H1 (cell line): ENCODE results near the gene PARK7. TPM values are rescaled to one million over a fixed set of nuclear protein-coding genes. Genes with fewer than 3 reads are reported as not detected.

Experiments used
- CTCF ChIA-PET: fragments of 300-600 bp; sonication (Branson Sonifier 250); formaldehyde crosslinking; loops from one replicate; lab custom pipeline; 2021; ENCODE audit not compliant: partially characterized antibody; lab: Charles Lee
- POLR2A ChIA-PET: fragments of 300-600 bp; sonication (Branson Sonifier 250); formaldehyde crosslinking; loops from one replicate; lab custom pipeline; 2021; ENCODE audit warnings: inconsistent platforms; ENCODE audit not compliant: partially characterized antibody; lab: Charles Lee
- DNase-seq, 2 experiments: peaks; one replicate each; pipeline versions ENCODE4 v3.0.0 to v3.0.0-alpha.2; 2010 to 2022; ENCODE audit warnings: low spot score in 2 of 2, low read depth in 1 of 2, mixed read lengths in 1 of 2
- FAIRE-seq: peaks from 2 replicates; lab custom pipeline; 2011; peaks lifted over from hg19 to GRCh38; lab: Jason Lieb, UNC
- H2AFZ ChIP-seq: 2 replicates; pipeline ENCODE4 v1.8.1; 2012; ENCODE audit warnings: low read length, inconsistent platforms
- H2AK5ac ChIP-seq: 2 replicates; pipeline ENCODE4 v1.6.1; 2013; ENCODE audit warnings: low read depth, low read length
- H2BK120ac ChIP-seq: replicated peaks from 2 replicates; pipeline ENCODE3; 2013; ENCODE audit warnings: low read depth, low read length, inconsistent platforms
- H2BK12ac ChIP-seq: 2 replicates; pipeline ENCODE4 v1.6.1; 2013; ENCODE audit warnings: low read depth, low read length
- H2BK15ac ChIP-seq: 2 replicates; pipeline ENCODE4 v1.6.1; 2013; ENCODE audit warnings: low read length
- H2BK20ac ChIP-seq: 2 replicates; pipeline ENCODE4 v1.6.1; 2013; ENCODE audit warnings: low read length
- H2BK5ac ChIP-seq: 2 replicates; pipeline ENCODE4 v1.6.1; 2013; ENCODE audit warnings: low read depth, low read length
- H3K14ac ChIP-seq: 2 replicates; pipeline ENCODE4 v1.6.1; 2013; ENCODE audit warnings: inconsistent platforms; ENCODE audit not compliant: insufficient read length
- H3K18ac ChIP-seq: 2 replicates; pipeline ENCODE4 v1.6.1; 2013; ENCODE audit warnings: low read length; ENCODE audit errors: extremely low read depth
- H3K23ac ChIP-seq: 2 replicates; pipeline ENCODE4 v1.6.1; 2013; ENCODE audit warnings: inconsistent platforms; ENCODE audit not compliant: insufficient read length
- H3K23me2 ChIP-seq: 2 replicates; pipeline ENCODE4 v1.6.1; 2013; ENCODE audit warnings: low read depth, low read length
- H3K27ac ChIP-seq: 2 replicates; pipeline ENCODE4 v1.6.1; 2011; ENCODE audit warnings: low read depth, low read length, inconsistent platforms
- H3K27me3 ChIP-seq, 4 experiments: replicated peaks in 1 of 4; 1 replicate in 1 of 4; 2 replicates in 3 of 4; pipeline versions ENCODE4 v1.6.1 to v1.8.1; 2011 to 2013; ENCODE audit warnings: low read length in 3 of 4, mild to moderate bottlenecking in 3 of 4, inconsistent platforms in 2 of 4, mixed read lengths in 2 of 4, moderate library complexity in 1 of 4; ENCODE audit not compliant: control insufficient read depth in 3 of 4, insufficient read depth in 3 of 4; ENCODE audit errors: extremely low read depth in 1 of 4
- H3K36me3 ChIP-seq, 4 experiments: 2 replicates each; pipeline versions ENCODE4 v1.6.1 to v1.8.1; 2011 to 2013; ENCODE audit warnings: mild to moderate bottlenecking in 4 of 4, low read length in 3 of 4, moderate library complexity in 2 of 4, control low read depth in 1 of 4, inconsistent platforms in 1 of 4; ENCODE audit not compliant: insufficient read depth in 4 of 4, control insufficient read depth in 2 of 4
- H3K4ac ChIP-seq: replicated peaks from 2 replicates; pipeline ENCODE3; 2013; ENCODE audit warnings: low read length, low read depth, mixed read lengths, inconsistent platforms; ENCODE audit not compliant: insufficient read length
- H3K4me1 ChIP-seq, 4 experiments: replicated peaks in 1 of 4; 1 replicate in 1 of 4; 2 replicates in 3 of 4; pipeline versions ENCODE4 v1.6.1 to v1.8.1; 2011 to 2013; ENCODE audit warnings: low read length in 3 of 4, inconsistent platforms in 2 of 4, mixed read lengths in 1 of 4; ENCODE audit not compliant: insufficient read depth in 4 of 4, control insufficient read depth in 3 of 4
- H3K4me2 ChIP-seq, 2 experiments: 2 replicates each; pipeline versions ENCODE4 v1.6.1 to v1.8.1; 2011 to 2013; ENCODE audit warnings: low read depth in 2 of 2, low read length in 2 of 2, control low read depth in 1 of 2, inconsistent platforms in 1 of 2, mild to moderate bottlenecking in 1 of 2; ENCODE audit not compliant: insufficient read depth in 1 of 2
- H3K4me3 ChIP-seq, 4 experiments: fragments of 200-600, 300-600 bp in 1 of 4; sonication (generic), shearing (Covaris generic), sonication (Bioruptor Twin) in 1 of 4; 2 replicates each; pipeline versions ENCODE4 v1.5.1 to v1.8.1; 2011 to 2016; ENCODE audit warnings: low read length in 4 of 4, low read depth in 3 of 4, control low read depth in 2 of 4, inconsistent platforms in 2 of 4, mild to moderate bottlenecking in 2 of 4, mixed read lengths in 1 of 4, moderate library complexity in 1 of 4; ENCODE audit not compliant: insufficient read depth in 2 of 4; ENCODE audit errors: extremely low read depth in 1 of 4
- H3K56ac ChIP-seq: replicated peaks from 2 replicates; pipeline ENCODE3; 2013; ENCODE audit warnings: low read depth, mild to moderate bottlenecking, mixed read lengths, low read length, inconsistent platforms; ENCODE audit not compliant: insufficient read length
- H3K79me1 ChIP-seq: 2 replicates; pipeline ENCODE4 v1.6.1; 2013; ENCODE audit warnings: low read depth, low read length, control low read depth
- H3K79me2 ChIP-seq, 2 experiments: 2 replicates each; pipeline versions ENCODE4 v1.6.1 to v1.8.1; 2012 to 2013; ENCODE audit warnings: low read length in 2 of 2, mild to moderate bottlenecking in 2 of 2, inconsistent platforms in 1 of 2; ENCODE audit not compliant: insufficient read depth in 2 of 2, control insufficient read depth in 1 of 2
- H3K9ac ChIP-seq, 4 experiments: replicated peaks in 1 of 4; 1 replicate in 1 of 4; 2 replicates in 3 of 4; pipeline versions ENCODE4 v1.6.1 to v1.8.1; 2011 to 2013; ENCODE audit warnings: low read depth in 3 of 4, low read length in 3 of 4, control low read depth in 2 of 4, mild to moderate bottlenecking in 2 of 4, moderate library complexity in 2 of 4, inconsistent platforms in 1 of 4; ENCODE audit errors: extremely low read depth in 1 of 4
- H3K9me3 ChIP-seq, 2 experiments: 2 replicates each; pipeline versions ENCODE4 v1.6.1 to v1.8.1; 2012 to 2013; ENCODE audit warnings: mild to moderate bottlenecking in 2 of 2, moderate library complexity in 2 of 2, control low read depth in 1 of 2, inconsistent platforms in 1 of 2, low read depth in 1 of 2, low read length in 1 of 2, mixed read lengths in 1 of 2; ENCODE audit not compliant: insufficient read depth in 2 of 2
- H4K20me1 ChIP-seq, 2 experiments: replicated peaks in 1 of 2; 2 replicates each; pipeline versions ENCODE3 to v1.8.1; 2011 to 2013; ENCODE audit warnings: inconsistent platforms in 2 of 2, low read length in 2 of 2, mild to moderate bottlenecking in 1 of 2; ENCODE audit not compliant: insufficient read depth in 2 of 2, control insufficient read depth in 1 of 2
- H4K5ac ChIP-seq: 2 replicates; pipeline ENCODE4 v1.6.1; 2013; ENCODE audit warnings: low read length, low read depth, mixed read lengths, inconsistent platforms; ENCODE audit not compliant: insufficient read length
- H4K8ac ChIP-seq: 2 replicates; pipeline ENCODE4 v1.8.0; 2013; ENCODE audit warnings: mild to moderate bottlenecking, moderate library complexity, low read length, inconsistent platforms; ENCODE audit not compliant: insufficient read depth; ENCODE audit errors: extremely low read depth
- H4K91ac ChIP-seq: replicated peaks from 2 replicates; pipeline ENCODE3; 2013; ENCODE audit warnings: low read length, mixed read lengths, inconsistent platforms; ENCODE audit not compliant: insufficient read length
- CHD2 ChIP-seq: IDR thresholded peaks from 2 replicates; pipeline ENCODE4 v1.6.1; 2012; ENCODE audit warnings: low read length, improper control_type of control experiment
- CTCF ChIP-seq, 3 experiments: IDR thresholded peaks; 1 replicate in 2 of 3; 2 replicates in 1 of 3; pipeline versions ENCODE4 v1.5.1 to v1.6.1; 2011; ENCODE audit warnings: low read length in 3 of 3, mild to moderate bottlenecking in 3 of 3, inconsistent platforms in 2 of 3, low read depth in 1 of 3, moderate library complexity in 1 of 3; ENCODE audit not compliant: insufficient read depth in 1 of 3; ENCODE audit errors: control extremely low read depth in 1 of 3
- EGR1 ChIP-seq: IDR thresholded peaks from 2 replicates; pipeline ENCODE4 v1.6.1; 2011; ENCODE audit warnings: low read depth, low read length, borderline replicate concordance
- JUN ChIP-seq: IDR thresholded peaks from 2 replicates; pipeline ENCODE4 v1.6.1; 2011; ENCODE audit warnings: low read depth, mild to moderate bottlenecking, improper control_type of control experiment, low read length
- RAD21 ChIP-seq, 2 experiments: IDR thresholded peaks in 1 of 2; conservative IDR thresholded peaks in 1 of 2; 2 replicates each; pipeline ENCODE4 v1.6.1; 2011; ENCODE audit warnings: low read depth in 2 of 2, low read length in 2 of 2, improper control_type of control experiment in 1 of 2, inconsistent platforms in 1 of 2, mild to moderate bottlenecking in 1 of 2, moderate library complexity in 1 of 2
- RXRA ChIP-seq: IDR thresholded peaks from 2 replicates; pipeline ENCODE4 v1.6.1; 2011; ENCODE audit warnings: low read depth, mild to moderate bottlenecking, low read length, moderate library complexity; ENCODE audit not compliant: insufficient read depth
- SUZ12 ChIP-seq: fragments of 200-600 bp; sonication (generic); IDR thresholded peaks from 2 replicates; pipeline ENCODE4 v1.6.1; 2012; ENCODE audit warnings: mild to moderate bottlenecking, inconsistent platforms, low read length, moderate library complexity, mixed read lengths
- USF2 ChIP-seq: IDR thresholded peaks from 2 replicates; pipeline ENCODE4 v1.6.1; 2011; ENCODE audit warnings: low read length, improper control_type of control experiment
- WGBS, 2 experiments: shearing (Covaris generic) in 1 of 2; methylation state at CpG; one replicate each; pipeline versions ENCODE4 v1.1.6 to v1.1.7; 2013 to 2015; ENCODE audit warnings: low lambda C conversion rate in 2 of 2, mixed read lengths in 2 of 2, inconsistent platforms in 1 of 2, low coverage in 1 of 2, missing lambda C conversion rate in 1 of 2; ENCODE audit not compliant: insufficient replicate concordance in 2 of 2, insufficient coverage in 1 of 2, insufficient read length in 1 of 2; ENCODE audit errors: extremely low coverage in 1 of 2, missing lambda C conversion rate in 1 of 2; 5-methylcytosine and 5-hydroxymethylcytosine counted together
- polyA plus RNA-seq, 7 experiments: library from polyadenylated mRNA; depleted of rRNA in 3 of 7; stranded (reverse) in 5 of 7; unstranded in 2 of 7; fragments of >200 nt in 5 of 7; fragments of 200-250 nt in 2 of 7; gene quantifications; 1 replicate in 5 of 7; 2 replicates in 1 of 7; 4 replicates in 1 of 7; pipeline versions ENCODE4 v1.2.1 to v1.2.3, GENCODE V29; 2011 to 2013; ENCODE audit warnings: missing spikeins in 2 of 7, mixed read lengths in 2 of 7
- total RNA-seq: library from RNA; stranded (reverse); fragmentation: NEBNext Ultra II Directional; extraction: Animal tissue kit (Norgen Biotek cat#: 25700); gene quantifications from 2 replicates; pipeline ENCODE4 v1.2.1, GENCODE V29; 2021

PARK7 gene
- total and polyA plus RNA-seq, 2 of the 8 experiments (the other 6 are each of a cell fraction or from before 2014, with no cell fraction given), result 206 to 383 TPM

- Histone ChIP-seq H3K4me2 (no peak overlapping the region), H3K9ac (no peak overlapping the region), H3K79me2 (no peaks in the 10 kb centered on the region), H4K20me1 (no peaks in the 10 kb centered on the region), H2BK5ac (no peak overlapping the region), H3K23me2 (no peaks in the 10 kb centered on the region), H4K8ac (no peak overlapping the region; the same call in 1 of the 2 replicates), H3K4ac (no peak overlapping the region), H3K9me3 (no peaks in the 10 kb centered on the region), H2AFZ (no peak overlapping the region), H3K4me3 (no peak overlapping the region), H2BK15ac (no peak overlapping the region), H3K56ac (no peak overlapping the region), H3K23ac (no peak overlapping the region), H4K5ac (no peak overlapping the region), H2BK120ac (no peak overlapping the region), H3K14ac (no peak overlapping the region), H2AK5ac (no peak overlapping the region), H2BK20ac (no peak overlapping the region), H4K91ac (no peak overlapping the region), H2BK12ac (no peak overlapping the region; the same call in 1 of the 2 replicates), H3K36me3 (peaks cover 19 to 65% (median 41%) of the 10 kb centered on the region in 4 experiments), H3K27me3 (no peaks in the 10 kb centered on the region), H3K27ac (no peak overlapping the region), H3K79me1 (peaks cover 8% of the 10 kb centered on the region; the same call in 1 of the 2 replicates), H3K18ac (no peak overlapping the region; the same call in 1 of the 2 replicates), H3K4me1 (peaks cover 0 to 3% (median 1%) of the 10 kb centered on the region in 4 experiments; a peak in 1 of 7 replicates)
- FAIRE-seq (no peak), DNase-seq (no peak)
- CTCF ChIA-PET, result interaction anchor here (0.6 to 16.4 kb wide), 25 partner anchors 8 to 367 kb away, joined by 3 to 249 read pairs (median 5); no protein-coding TSS in a partner anchor
- POLR2A ChIA-PET, result interaction anchor here (0.6 to 1.9 kb wide), 6 partner anchors 8 to 874 kb away, joined by 3 to 5 read pairs (median 4); no protein-coding TSS in a partner anchor
- WGBS, 2 experiments, result 95% methylated on average over 15 of the region's 15 CpGs; no CpG with 5 or more reads in 1 of the 2 experiments
- TF ChIP-seq USF2 (no peak), RXRA (no peak), JUN (no peak), EGR1 (no peak), RAD21 (IDR thresholded peaks at IDR 0.05 in 1 of 2, conservative IDR thresholded peaks at IDR 0.05 in 1 of 2; ENCODE audit: low read depth in 2 of 2, low read length in 2 of 2) (no peak), SUZ12 (no peak), CHD2 (no peak), CTCF (IDR thresholded peaks at IDR 0.05; ENCODE audit: control extremely low read depth in 1 of 3, insufficient read depth in 1 of 3, low read depth in 1 of 3, low read length in 3 of 3) (no peak)
Measured at GRCh38 chr1:7983086-7983778, 21.7 kb downstream of the PARK7 start.
